ENCODE data around the gene CANT1.
"Not testable (repeated sequence)": the region's sequence is repeated elsewhere in the genome, so short reads cannot be mapped to it uniquely, and the experiment has no call there.

CANT1 gene

GRCh38 chr17:78958641-78959127 lies 50.9 kb downstream of the CANT1 start:
- DNase-seq (ENCODE audit: low read depth) = no peak

DNA sequence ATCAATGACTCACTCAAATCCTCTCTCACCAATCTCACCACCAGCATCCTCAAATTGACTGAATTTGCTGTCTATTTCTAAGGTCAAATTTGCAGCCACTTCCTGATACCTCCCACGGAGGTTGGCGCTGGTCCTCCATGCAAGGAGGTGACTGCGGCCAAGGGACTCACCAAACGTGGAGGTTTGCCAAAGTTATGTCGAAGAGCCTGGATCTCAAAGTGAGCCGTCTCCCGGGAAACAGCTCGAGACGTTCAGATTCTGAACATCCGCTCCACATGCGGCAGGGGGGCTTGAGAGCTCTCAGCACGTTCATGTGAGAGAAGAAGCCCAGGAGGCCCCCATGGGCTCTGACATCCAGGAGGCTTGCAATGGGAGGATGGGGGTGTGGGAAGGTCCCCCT lies 52.4 kb downstream of the CANT1 start:
- no peak for DNase-seq (ENCODE audit: low read depth)

DNA sequence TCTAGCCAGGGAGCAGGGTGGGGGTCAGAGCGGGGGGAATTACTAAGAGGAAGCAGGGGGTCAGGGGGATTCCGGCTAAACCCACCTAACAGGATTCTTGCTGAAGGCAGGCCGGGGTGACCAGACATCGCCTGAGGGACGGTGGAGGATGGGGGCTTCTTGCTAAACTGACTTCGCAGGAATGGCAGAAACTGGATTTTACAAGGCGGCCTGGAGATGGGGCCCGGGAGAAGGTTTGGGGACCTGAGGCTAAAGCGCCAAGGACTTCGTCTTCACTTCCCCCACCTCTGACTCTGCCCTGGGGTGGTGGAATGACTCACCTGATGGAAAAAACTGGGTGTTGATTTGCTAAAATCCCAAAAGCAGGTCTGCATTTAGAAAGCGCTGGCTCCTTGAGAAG lies 53.3 kb downstream of the CANT1 start:
- no peak for DNase-seq (ENCODE audit: low read depth)

- DNase-seq (ENCODE audit: low read depth) = no peak
Observed at GRCh38 chr17:78954684-78955083, 54.9 kb downstream of the CANT1 start.

- DNase-seq (ENCODE audit: low read depth) = no peak
Observed at GRCh38 chr17:78953356-78954350, 55.9 kb downstream of the CANT1 start.

DNA sequence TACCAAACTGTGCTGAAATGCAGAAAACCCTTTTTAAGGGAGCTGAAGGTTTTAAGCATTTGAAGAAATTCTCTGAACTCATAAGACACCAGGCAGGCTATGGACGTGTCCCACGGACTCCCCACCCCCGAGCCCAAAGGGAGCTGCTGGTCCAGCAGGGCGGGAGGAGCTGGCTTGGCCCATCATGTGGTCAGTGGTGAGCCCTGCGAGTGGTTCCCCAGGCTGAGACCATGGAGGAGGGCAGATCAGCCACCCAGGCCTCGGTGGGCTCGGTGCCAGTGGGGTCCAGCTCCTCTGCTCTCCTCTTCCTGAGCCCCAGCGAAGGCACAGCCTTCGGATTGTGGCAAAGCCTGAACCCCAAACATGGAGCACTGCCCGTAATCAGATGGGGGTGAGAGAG lies 56.9 kb downstream of the CANT1 start:
- no peak for DNase-seq (ENCODE audit: low read depth)

DNA sequence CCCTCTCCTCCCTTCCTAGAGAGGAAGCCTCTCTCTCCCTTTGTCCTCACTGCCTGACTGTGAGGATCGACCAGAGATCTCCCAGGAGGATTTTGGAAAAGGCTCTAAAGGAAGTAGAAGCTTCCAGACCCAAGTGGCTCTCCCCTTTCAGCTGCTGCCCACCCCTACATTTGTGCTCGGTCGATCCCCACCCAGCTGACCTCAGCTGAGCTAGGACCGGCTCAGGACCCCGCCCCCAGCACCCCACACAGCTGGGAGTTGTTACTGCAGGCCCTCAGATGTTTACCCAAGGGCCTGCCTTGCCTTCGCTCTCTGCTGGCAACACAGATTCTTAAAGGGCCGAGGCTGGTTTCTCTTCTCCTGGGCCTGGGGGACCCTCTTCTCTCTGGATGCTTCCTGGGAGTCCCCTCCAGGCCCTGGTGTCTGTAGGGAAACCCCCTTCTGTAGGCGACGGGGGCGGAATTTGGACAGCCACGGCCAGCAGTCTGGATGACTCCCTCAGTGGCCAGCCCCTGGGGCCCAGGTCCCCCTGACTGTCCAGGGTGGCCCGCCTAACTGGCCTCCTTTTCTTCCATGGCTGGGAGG lies 57.5 kb downstream of the CANT1 start:
- DNase-seq (ENCODE audit: low read depth) = no peak

GRCh38 chr17:78950870-78951269 lies 58.7 kb downstream of the CANT1 start:
- DNase-seq (ENCODE audit: low read depth) = no peak

DNA sequence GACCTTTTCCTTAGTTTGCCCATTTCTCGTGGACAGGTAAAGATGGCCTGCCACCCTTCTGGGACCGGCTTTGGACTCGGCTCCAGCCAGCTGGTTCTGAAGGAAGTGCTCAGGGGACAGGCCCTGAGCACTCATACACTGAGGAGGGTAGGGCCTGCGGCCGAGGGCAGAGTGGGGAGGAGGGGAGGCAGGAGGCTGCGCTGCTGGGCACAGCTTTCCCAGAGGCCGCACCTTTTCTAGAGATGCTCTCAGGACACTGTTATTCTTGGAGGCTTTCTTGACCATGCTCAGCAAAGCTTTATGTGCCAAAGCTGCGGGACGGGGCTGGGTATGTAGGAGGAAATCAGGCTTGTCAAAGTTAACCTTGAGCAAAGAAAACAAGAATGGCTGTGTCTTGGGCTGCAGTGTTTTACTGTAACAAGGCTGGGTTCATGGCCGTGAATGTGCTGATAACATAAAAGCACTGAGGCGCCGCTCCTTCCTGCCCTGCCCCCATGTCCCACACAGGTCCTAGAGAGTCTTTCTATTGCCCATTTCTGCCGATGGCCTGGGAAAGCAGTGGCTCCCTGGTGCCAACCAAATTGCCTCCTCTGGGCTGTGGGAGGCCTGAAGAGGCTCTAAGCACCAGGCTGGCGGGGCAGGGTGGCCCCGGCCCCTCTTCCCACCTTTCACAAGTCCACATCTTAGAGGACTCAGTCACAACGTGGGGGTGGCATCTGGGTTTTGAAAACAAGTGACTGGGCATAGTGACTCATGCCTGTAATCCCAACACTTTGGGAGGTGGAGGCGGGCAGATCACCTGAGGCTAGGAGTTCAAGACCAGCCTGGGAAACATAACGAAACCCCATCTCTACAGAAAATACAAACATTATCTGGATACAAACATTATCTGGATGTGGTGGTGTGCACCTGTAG lies 62.1 kb downstream of the CANT1 start:
- no peak for DNase-seq (ENCODE audit: low read depth)

DNA sequence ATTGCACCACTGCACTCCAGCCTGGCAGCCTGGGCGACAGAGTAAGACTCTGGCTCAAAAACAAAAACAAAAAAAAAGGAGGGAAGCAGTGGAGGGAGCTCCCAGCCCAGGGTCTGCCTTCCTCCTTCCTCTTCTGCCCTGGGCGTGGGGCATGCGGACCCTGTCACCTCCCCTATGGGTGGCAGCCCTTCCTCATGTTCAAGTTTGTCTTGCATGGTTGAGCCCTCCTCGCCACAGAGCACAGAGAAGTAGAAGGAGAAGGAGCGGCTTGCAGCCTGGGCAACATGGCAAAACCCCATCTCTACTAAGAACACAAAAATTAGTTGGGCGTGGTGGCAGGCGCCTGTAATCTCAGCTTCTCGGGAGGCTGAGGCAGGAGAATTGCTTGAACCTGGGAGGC lies 62.9 kb downstream of the CANT1 start:
- DNase-seq (ENCODE audit: low read depth) = no peak

DNA sequence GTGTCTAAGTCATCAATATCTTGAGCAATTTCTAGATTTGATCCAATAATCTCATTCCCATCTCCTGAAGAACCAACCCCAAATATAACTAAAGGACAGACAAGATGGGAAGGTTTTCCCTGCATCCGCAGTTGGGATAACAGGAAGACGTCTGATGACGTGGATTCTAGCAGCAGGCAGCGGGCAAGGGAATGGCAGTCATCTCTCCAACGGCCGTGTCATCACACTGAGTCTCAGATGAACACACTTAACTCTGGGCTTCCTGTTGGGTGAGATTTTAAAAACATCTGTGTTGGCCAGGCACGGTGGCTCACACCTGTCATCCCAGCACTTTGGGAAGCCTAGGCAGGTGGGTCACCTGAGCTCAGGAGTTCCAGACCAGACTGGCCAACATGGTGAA lies 63.4 kb downstream of the CANT1 start:
- DNase-seq (ENCODE audit: low read depth) = no peak

DNA sequence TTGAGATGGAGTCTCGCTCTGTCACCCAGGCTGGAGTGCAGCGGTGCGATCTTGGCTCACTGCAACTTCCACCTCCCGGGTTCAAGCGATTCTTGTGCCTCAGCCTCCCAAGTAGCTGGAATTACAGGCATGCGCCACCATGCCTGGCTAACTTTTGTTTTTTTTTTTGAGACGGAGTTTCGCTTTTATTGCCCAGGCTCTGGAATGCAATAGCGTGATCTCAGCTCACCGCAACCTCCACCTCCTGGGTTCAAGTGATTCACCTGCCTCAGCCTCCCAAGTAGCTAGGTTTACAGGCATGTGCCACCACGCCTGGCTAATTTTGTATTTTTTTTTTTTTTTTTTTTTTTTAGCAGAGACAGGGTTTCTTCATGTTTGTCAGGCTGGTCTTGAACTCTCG lies 64.1 kb downstream of the CANT1 start:
- DNase-seq (ENCODE audit: low read depth) = not testable (repeated sequence)

DNA sequence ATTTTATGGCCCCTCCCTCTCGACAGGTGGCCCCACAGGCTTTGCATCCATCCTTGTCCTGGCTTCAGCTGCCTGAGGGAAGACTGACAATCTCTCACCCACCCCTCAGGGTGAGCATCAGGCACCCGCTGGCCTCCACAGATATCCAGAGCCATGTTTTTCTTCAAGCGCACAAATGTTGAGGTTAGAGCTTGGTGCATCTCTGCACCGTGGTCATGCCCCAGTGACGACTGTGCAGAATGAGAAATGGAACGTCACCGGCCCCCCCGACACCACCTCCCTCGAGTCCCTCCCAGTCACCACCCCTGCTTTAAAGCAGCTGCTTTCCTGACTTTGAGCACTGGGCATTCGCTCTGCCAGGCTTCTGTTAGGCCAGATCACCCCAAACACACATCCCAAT lies 64.6 kb downstream of the CANT1 start:
- no peak for DNase-seq (ENCODE audit: low read depth)

DNA sequence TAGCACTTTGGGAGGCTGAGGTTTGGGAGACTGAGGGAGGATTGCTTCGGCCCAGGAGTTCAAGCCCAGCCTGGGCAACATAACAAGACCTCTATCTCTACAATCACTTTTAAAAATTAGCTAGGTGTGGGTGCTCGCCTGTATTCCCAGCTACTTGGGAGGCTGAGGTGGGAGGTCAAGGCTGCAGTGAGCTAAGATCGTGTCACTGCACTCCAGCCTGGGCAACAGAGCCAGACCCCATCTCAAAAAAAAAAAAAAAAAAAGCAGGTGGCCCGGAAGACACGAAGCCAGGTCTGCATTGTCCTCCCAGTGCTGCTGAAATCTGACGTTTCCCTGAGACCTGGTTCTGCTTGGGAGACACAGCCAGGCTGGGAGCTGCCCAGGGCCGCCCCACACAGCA lies 65.5 kb downstream of the CANT1 start:
- DNase-seq (ENCODE audit: low read depth) = no peak

All from activated T-cell treated with anti-CD3 and anti-CD28 coated beads for 24 hours (primary cell).